NCI-H1436 (cell line): ENCODE measurements around the gene PLPPR4.

Experiments used
- DNase-seq: peaks from one replicate; lab custom pipeline; 2025; lab: John Stamatoyannopoulos, UW

The PLPPR4 gene

DNA sequence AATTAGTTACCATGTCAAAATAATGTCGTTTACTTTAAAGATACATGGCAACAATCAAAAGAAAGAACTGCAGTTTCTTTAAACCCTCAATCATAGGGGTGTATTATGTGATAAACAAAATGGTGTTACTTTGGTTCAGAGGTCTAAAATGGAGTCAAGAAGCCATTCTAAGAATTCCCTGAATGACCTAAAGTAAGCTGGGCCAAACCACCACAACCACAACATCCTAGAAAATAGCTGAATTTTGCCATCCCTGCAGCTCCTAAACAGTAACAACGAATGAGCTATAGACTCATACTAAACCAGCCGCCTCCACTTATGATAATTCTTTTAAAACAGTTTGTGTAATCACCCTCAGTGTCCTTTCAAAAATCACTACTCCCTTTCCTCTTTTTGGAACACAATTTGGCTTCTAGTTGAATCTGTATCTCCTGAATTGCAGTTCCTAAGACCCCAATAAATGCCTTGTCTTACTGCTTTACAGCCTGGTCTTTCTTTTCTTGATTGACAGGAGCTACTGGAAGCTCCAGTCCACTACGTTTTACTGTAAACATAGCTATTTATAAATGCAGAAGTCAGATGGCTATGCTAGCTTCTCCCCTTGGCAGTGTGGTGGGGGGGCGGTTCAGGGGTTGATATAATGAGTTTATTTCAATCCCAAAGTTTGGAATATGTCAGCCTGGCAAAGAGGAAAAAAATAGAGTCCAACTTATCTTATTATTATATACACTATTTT lies 84.3 kb downstream of the PLPPR4 start:
- DNase-seq = no peak

DNA sequence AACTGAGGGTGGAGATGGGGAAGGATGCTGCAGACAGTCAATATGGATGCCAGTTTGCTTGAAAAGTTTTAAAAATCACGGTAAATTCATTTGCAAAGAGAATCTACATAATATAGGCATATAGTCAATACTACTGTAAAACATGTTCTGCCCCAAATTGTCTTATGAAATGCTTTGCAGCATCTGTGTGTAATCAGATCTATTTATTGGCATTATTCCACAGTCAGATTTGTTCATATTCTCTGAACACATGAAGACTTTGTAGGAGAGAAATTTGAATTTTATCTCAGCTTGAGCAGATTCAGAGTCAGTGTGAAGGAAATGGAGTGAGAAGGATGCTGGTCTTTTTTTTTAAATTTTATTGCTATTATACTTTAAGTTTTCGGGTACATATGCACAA lies 88.5 kb downstream of the PLPPR4 start:
- DNase-seq = no peak

DNA sequence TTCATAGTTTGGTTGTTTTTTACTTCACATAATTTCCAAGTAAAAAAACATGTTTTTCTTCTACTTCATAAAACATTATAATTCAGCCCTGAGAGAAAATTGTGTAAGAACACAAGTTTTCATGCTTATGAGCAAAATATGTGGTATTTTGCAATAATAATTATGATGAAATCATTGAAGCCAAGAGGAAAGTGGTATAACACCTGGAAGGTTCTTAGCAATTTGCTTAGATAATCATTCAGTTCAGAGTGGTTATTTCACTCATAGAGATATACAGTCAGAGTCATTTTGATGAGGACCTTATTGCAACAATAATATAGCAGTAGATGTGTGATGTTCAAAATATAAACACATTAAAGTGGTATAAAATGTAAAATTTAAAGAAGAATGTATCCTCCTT lies 94.5 kb downstream of the PLPPR4 start:
- DNase-seq = no peak
